GM21447 (cell line): ENCODE data around the gene DNAH3.

Experiments
- ATAC-seq: cut with Tn5 transposase; IDR thresholded peaks from one replicate; pipeline ENCODE4 v1.9.1; 2021; ENCODE audit not compliant: unreplicated experiment

DNAH3 gene

DNA sequence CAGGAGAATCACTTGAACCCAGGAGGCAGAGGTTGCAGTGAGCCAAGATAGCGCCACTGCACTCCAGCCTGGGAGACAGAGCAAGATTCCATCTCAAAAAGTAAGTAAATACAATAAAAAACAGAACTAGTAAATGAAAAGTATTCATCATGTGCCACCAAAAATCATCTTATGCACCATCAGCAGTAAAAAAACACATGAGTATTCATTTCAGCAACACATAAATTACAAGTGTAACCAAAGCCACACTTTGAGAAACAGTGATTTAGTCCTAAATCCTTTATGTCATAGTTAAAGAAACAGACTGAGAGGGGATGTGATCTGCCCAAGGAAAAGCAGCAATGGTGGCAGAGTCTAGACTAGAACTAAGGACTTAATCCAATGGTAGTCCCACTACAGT is 263.4 kb downstream of the DNAH3 start:
- no peak for ATAC-seq

DNA sequence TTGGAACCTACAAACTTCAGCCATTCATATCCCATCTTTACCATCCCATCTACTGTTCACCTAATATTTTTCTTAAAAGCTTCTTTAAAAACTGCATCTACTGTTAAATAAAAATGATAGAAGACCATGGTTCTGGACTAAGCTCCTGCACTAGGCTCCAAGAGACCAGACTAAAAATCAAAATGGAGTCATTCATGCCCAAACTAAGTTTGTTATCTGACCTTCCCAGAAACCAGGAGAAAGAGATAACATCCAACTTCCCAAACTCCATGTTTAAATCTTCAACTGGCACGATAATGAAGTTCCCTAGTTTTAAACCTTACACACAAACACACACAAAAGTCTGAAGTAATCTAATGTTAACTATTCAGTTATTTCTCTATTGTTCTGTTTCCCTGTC is 264.3 kb downstream of the DNAH3 start:
- no peak for ATAC-seq

GRCh38 chr16:20884240-20884556 is 266.4 kb downstream of the DNAH3 start:
- ATAC-seq, result no peak

DNA sequence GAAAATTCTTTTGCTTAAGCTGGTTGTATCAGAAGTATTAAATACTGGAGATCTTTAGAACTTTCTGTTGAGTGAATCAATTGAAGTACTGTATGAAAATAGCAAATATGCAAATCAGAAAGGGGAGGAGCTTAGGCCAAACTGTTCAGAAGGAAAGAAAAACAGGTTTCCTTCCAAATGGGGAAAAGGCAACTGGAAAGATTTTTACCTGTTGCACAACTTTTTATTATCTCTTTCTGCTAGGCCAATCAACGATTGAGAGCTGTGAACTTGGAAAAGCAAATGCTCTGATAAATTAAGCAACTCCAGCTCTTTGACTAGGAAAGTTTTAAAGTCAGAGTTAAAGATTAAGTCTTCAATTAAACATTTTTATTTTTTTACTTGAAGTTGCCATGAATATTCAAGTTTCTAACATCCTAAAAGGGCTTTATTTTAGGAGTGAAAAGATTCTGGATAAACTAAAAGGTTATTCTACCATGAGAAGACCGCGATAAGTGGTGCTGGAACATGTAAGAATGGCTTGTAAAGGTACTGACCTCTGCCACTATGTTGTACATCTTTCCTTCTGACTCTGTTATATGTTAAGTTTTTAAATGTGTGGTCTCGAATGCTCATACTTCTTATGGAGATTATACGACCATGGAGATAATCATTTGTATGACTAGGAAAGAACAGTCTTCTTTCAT is 266.9 kb downstream of the DNAH3 start:
- no peak for ATAC-seq
